OCI-M2 (cell line): ENCODE measurements around the gene DTNA.

Experiments
- DNase-seq: peaks from one replicate; lab custom pipeline; 2025; ENCODE audit not compliant: unreplicated experiment; lab: John Stamatoyannopoulos, UW

The DTNA gene

DNA sequence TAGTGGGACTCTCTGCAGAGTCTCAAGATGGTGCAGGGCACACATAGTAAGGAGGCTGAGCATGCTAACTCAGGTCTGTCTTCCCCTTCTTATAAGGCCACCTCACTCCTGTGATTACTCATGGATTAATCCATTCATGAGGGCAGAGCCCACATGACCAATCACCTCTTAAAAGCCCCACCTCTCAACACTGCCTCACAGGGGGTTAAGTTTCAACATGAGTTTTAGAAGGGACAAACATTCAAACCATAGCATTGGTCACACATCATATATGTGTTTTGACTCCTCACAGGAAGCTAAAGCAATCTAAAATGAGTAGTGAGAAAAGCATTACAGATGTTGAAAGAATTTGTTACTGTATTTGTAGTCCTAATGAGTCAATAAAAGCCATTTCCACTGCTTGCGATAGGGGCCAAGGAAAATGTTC, 57.5 kb downstream of the DTNA start:
- no peak for DNase-seq

DNA sequence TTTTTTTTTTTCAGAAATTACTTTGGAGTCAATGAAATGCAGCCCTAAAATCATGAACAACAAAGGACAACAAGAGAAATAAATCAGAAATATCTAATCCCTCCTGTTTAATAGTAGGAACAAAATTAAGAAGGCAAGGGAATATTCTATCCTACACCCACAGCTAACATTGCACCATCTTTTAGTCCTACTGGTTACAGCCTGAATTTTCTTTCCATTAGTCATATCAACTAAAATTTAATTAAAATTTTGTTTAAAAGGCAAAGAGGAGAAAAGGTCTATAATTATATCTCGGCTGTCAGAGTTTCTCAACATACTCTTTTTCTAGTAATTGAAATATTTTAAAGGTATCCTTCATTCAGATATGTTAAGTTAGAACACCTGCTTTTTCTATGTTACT, 61.9 kb downstream of the DTNA start:
- DNase-seq = no peak

DNA sequence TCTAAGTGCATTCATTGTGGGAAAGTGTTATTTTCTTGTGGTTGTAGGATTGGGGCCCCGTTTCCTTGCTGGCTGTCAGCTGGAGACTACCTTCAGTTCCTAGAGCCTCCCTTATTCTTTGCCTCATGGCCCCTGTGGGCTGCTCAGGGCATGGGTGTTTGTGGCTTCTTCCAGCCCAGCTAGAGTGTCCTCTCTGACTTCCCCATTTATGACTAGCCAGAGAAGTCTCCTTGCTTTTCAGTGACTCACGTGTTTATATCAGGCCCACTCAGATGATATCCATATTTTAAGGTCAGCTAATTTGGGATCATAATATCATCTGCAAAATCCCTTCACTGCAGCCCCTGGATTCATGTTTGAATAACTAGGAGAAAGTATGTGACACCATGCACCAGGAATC, 62.8 kb downstream of the DTNA start:
- no peak for DNase-seq

DNA sequence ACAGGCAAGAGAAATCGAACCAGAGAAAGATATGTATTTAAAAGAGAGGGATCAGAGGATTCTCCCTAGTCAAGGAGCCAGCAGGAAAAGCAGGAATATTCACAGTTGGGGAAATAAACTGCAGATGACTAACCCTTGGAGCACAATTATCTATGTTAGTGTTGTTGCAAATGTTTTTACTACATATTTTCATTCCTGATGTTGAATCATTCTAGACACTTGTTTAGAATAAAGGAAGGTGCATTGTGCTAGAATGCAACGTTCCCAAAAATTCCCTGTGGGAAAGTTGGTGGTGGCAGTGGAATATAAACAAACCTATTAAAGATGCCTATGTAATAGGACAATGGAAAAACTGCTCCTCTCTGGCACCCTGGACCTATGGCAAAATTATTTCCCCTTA, 63.3 kb downstream of the DTNA start:
- DNase-seq = no peak

DNA sequence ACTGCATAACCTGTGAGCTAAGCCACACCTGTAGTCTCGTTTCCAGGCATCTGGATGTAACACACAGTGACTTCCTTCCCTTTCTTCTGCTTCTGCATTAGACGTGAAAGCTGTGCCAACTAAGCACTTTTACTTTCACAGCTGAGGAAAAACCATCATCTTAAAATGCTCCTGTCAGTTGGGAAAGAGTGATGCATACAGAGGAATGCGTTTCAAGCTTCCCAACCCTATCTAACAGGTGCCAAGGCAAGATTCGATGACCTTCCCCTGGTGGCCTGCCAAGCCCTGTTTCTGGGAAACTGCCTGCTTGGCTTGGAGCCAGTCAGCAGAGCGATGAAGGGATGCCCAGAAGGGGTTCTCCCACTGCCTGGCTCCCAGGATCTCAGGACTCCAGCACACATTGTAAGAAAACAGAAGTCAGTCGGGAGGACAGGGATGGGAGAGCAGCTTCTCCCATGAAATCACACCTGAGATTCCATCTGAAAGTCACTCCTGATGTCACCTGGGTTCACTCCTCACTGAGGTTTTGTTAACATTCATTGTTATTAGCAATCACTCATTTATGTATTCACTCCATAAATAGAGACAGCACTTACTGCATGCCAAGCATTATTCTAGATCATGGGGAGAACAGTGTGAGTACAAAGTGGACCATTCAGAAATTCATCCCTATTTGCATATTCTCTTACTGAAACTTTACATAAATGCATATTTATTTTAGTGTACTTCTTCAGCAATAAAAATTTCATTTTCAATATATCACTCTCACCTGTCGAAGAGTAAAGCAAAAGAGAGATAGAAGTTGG, 64.1 kb downstream of the DTNA start:
- DNase-seq = no peak

DNA sequence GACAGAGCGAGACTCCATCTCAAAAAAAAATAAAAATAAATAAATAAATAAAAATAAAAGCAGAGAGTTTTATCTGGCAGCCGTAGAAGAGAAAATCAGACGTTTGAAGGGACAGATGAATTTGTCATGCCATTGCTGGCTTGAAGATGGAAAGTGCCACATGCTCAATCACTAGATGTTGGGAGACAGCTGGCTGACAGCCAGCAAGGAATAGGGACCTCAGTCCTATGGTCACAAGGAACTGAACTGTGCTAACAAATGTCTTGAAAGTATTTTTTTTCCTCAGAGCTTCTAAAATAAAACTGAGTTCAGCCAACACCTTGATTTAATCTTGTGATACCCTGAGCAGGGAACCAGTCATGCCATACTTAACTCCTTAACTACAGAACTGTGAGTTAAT, 65.4 kb downstream of the DTNA start:
- DNase-seq = no peak

DNA sequence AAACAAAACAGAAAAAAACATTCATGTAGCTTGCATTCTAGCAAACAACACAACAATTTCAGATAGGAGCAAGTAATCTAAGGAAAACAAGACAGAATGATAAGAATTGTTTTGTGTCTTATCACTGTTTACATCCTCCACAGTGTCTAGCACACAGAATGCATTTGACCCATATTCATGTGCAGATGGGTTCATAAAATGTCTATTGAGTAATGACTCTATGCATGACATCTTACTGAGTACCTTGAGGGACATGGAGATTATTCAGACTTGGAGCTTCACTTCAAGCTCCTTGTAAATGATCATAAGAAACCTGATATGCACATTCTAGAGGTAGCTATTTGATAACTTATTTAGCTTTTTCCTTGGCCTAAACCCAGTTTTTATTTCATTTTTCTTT, 69.0 kb downstream of the DTNA start:
- DNase-seq = no peak

DNA sequence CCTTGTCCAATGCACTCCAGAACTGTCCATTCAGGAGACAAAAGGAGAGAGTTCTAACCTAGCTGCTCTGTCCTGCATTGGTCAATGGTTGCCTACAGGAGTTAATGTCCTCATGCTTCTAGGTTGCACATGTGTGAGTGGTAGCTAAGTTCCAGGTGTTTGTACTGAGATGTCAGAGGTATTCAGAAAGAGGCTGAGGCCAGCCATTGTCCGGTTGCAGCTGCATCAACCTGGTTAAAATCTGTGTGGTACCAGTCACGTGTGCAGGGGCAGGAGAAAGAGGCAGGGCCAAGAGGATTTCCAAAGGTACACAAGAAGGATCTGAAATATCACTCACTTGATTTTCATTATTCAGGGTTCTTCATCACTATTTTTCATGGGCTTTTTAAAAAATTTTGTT, 70.8 kb downstream of the DTNA start:
- DNase-seq = no peak

DNA sequence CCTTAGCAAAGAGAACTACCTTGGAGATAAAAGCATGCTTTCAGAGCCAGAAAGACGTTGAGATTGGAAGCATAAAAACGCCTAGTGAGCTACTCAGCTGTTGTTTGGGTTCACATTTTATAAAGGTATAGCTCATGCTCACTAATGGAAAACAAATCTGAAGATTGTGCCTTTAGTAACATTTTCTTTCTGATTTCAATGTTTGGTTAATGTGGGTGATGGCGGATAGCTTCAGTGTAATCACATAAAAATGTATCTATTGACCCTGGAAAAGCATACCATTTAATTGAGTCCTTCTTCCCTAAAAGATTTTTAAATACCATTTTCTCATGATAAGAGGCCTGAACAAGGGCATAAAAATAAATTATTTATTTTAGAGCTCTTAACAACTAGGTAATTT, 73.4 kb downstream of the DTNA start:
- DNase-seq = no peak

DNA sequence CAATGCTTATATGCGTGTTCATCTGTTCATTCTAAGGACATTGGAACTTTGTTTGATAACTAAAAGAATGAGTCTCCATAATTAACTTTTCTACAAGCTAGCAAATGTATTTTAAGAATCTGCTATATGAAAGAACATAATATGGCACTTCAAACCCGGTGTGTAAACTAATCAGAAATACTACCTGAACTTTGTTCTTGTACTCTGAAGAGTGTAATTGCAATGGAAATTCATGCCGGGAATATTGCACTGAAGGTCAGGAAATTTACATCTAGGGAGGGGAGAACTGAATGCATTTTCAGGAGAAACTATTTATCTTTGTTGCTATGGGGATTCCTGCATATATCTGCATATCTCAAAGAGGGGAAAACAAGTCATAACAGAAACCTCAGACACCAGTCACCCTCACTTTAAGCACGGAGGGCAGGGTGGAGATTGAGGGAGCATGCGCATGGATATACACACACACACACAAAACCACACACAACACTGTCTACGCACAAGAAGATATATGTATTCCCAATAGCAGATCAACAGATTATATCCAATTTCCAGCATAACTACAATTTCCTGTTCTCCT, 76.2 kb downstream of the DTNA start:
- DNase-seq = no peak

DNA sequence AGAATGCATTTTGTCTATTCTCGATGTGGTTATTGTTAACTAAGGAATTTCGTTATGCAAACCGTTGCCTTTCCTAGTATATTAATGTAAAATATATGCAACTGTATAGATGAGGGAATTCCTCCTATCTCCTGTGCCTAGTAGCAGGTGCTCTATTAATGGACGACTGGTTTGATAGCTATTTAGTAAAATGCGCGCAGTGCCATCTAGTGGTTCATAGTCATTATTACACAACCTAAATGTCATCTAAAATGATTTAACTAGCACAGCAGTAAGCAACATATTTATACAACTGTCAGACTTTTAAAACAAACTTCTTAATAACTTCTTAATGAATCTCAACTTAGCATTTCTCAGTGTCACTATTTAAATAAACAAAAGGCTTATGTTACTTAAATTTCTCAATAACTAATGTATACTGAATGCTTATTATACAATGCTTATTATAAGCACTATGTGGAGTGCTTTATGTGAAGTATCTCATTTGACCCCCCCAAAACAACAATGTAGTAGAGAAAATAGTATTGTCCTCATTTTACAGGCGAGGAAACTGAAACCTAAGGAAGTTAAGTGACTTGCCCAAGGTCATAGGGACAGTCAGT, 77.9 kb downstream of the DTNA start:
- DNase-seq = peak; percentile 18

DNA sequence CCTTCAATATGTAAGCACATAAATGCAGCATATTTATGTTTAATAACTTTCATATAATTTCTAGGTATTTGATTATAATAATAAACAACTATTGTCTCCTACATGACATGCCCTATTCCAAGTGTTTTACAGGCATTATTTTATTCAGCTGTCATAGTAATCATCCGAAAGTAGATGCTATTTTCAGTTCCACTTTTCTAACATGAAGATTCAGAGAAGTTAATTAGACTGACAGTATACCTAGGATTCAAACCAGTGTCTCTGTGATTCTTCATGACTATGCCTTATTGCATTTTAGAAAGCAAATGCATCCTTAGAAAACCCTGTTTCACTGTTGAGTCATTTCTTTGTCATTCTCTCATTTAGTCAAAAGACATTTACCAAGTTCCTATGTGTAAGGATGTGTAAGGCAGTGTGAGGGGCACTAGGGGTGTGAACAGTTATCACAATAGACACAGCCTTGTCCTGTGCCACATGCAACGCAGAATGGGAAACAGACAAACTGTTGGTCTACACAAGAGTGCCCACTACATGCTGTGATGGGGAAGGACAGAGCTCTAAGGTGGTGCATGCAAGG, 79.8 kb downstream of the DTNA start:
- no peak for DNase-seq

DNA sequence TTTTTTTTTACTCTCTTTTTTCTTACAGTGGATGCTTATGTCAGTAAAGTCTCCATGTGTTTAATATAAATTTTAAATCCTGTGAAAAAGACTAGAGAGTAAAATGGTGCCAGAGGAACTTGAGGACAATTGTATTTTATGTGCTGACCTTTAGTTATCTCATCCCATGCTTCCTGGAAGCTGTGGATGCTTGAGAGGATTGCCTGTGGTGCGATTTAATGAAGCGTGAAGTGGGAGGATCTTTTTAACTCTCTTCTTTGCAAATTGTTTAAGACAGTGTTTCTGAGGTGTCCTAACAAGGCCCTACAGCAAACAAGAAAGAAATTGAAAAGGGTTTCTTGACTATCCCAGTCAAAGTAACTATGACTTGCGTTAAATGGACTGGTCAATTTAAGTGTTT, 84.2 kb downstream of the DTNA start:
- DNase-seq = no peak

DNA sequence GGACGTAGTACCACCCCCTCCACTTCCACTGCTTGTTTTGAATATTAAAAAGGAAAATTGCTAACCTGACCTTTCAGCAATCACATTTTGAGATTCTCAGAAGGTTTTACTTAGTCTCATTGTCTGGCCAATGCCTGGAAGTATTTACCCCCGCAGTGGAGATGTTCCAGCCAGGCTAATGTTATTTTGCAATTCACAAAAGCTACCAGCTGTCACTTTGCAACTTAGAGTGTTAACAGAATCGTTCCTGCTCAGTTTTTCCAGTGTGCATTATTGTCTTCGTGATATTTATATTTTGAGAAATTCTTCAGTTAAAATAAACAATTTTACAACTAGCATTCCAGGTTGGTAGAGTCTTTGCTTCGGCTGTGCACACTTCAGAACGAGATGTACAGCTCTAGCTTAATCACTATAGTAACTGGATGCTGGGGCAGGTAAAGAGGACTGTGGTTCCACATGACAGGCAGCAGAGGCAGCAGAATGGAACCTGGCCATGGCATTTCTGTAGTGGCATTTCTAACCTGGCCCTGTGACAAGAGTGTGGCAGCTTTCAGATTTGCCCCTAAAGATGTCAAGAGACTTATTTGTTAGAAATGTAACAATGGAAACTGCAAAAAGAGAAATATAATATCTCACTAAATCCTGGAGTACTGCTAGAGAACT, 85.1 kb downstream of the DTNA start:
- no peak for DNase-seq

DNA sequence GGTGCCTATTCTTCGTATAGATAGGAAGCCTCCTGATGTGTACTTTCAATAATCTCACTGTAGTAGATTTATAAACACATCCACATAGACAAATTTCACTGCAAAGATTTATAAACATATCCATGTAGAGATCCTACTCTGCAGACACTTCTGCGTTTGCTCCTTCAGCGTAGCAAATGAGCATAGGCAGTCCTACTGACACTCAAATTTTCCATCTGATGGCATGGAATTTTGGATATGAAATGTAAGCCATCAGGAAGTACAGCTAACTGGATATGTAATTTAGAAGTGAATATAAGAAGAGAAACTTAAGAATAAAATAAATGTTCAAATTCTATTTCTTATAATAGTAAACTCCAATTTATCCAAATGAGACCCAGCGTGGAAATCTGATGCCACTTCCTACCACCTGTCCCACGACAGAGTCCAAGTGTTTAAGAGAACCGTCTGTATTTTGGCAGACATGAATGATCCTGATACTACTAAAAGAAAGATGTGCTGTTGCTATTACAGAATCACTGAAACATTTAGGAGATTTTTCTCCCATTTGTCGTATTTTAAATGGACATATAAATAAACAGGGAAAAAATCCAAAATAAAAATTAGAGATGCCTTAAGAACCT, 86.0 kb downstream of the DTNA start:
- no peak for DNase-seq

DNA sequence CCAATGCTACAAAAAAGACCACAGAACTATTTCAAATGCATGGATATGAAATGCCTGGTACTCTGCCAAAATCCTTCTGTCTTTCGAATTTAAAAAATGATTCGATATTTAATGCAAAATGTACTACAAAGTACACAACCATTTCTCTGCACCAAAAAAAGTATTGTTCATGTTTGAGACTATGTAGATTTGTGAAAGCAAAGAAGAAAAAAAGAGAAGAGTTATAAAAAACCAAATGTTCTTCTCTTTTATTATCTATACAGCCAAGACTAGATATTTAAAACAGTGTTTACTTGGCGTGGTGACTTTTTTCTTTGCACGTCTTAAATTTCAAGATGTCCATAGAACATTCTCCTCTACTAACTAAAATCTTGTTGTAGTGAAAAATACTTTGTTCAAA, 89.2 kb downstream of the DTNA start:
- no peak for DNase-seq

DNA sequence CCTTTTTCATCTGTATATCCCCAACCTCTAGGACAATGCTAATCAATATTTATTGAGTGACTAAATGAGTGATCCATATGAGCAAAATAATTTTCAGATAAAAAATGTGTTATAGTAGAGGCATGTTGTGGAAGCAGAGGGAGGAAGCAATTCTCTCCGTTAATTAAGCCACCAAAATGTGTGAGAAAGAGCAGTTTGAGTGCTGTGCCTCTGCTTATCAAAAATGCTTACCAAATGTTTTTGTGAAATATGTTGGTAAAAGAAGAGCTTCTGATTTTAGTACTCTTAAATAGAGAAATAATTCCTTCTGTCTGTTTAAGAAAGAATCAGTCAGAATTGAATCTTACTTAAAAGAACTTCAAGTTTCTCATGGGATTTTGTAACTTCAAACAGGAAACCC, 90.3 kb downstream of the DTNA start:
- DNase-seq = no peak

DNA sequence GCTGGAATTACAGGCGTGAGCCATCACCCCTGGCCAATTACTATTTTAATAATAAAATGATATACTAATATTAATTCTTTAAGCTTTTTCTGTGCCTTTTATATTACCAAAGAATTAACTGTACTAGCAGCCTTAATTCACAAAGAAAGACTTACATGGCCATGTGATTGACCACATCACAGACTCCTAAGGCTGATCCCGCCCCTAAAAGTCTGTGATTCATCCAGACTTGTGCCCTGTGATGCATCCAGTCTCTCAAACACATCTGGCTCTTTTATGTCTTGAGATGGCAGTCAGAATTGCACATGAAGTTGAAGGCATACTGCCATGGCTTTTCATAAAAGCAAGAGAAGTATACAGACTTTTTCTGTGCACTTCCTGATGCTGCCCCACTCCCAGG, 91.7 kb downstream of the DTNA start:
- no peak for DNase-seq

DNA sequence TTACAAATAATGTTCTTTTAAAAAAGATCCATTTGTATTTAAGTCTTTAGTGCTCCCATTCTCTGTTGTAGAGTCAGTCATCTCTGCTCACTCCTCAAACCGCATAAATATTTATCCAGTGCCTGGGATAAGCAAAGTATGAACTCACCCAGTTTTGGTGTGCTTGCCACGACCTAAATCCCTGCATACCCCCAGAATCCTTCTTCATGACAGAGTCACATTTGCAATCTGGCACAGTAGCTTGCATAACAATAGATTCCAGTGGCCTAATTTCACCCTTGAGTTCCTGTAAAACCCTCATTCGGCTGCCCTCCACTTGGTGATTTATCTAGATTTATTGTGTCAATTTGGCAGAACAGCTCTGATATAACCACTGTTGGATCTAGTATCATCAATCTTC, 92.9 kb downstream of the DTNA start:
- no peak for DNase-seq

DNA sequence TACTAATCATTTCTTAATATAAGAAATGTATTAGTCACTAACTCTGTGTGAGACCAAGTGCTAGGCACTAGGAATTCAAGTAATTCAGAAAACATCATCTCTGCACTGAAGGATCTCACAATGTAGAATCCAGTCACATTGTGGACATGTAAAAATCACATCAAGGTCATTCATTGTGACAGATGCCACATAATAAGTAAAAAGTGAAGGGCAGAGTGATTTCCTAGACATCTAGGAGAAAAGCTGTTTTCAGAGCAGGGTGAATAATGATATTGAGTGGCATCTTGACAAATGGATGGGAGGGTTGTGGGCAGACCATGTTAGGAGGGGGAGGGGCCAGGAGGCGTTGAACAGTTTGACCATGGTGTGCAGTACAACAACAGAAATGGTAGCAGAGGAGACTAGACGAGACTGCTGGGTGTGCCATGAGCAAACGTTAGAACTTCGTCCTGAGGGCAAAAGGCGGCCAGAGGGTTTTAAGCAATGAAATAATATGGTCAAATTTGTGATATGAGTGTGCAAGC, 93.8 kb downstream of the DTNA start:
- no peak for DNase-seq
